Right lobe of liver (tissue), 4 donors: ENCODE data around the gene PYCARD.

Experiments used
- CTCF ChIP-seq, 4 donors: fragments of 200-600 bp in 3 of 4; fragments of 450-650 bp in 1 of 4; IDR thresholded peaks; one replicate each; pipeline versions ENCODE4 v1.5.1 to v1.8.0; 2016 to 2022; ENCODE audit warnings: antibody characterized with exemption in 4 of 4, mild to moderate bottlenecking in 2 of 4
- POLR2A ChIP-seq: fragments of 450-650 bp; IDR thresholded peaks from one replicate; pipeline ENCODE4 v1.6.1; 2017; ENCODE audit warnings: antibody characterized with exemption, mild to moderate bottlenecking
- donor health status: DM: no; HTN: no; CAD: no.
- donor health status: DM: no; HTN: no; CAD: no.
- donor health status: DM: no; HTN: yes; CAD: no.

GRCh38 chr16:31190061-31190460 lies 12.5 kb downstream of the PYCARD start:
- TF ChIP-seq CTCF (IDR thresholded peaks at IDR 0.05) = no peak
- TF ChIP-seq POLR2A = no peak
